Retinal pigment epithelial cell (primary cell): ENCODE data around the gene MGAT5.

Experiments used
- DNase-seq: peaks from one replicate; pipeline ENCODE4 v3.0.0-alpha.2; 2010; ENCODE audit warnings: low read depth
- H3K4me3 ChIP-seq: 2 replicates; pipeline ENCODE4 v1.5.1; 2011; ENCODE audit warnings: mild to moderate bottlenecking, low read length, control low read depth, moderate library complexity
- TF ChIP-seq, protein P1 (sequence below): conservative IDR thresholded peaks from 2 replicates; pipeline ENCODE4 v1.5.1; 2011; ENCODE audit warnings: low read depth, low read length, control low read depth, inconsistent platforms

The MGAT5 gene

DNA sequence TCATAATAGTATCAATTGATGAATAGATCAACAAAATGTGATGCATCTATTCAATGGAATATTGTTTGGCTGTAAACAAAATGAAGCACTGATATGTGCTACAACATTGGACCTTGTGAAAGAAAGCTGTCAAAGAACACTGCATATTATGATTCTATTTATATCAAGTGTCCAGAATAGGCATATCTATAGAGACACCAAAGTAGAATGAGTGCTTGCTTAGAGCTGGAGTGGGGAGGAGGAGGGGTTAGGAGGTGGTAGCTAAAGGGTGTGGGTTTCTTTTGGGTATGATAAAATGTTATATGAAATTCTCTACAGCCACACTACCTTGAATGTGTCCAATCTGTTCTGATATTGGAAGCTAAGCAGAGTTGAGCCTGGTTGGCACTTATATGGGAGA lies 23.0 kb upstream of the MGAT5 start:
- no peak overlapping the region for H3K4me3 ChIP-seq
- TF ChIP-seq, protein P1, sequence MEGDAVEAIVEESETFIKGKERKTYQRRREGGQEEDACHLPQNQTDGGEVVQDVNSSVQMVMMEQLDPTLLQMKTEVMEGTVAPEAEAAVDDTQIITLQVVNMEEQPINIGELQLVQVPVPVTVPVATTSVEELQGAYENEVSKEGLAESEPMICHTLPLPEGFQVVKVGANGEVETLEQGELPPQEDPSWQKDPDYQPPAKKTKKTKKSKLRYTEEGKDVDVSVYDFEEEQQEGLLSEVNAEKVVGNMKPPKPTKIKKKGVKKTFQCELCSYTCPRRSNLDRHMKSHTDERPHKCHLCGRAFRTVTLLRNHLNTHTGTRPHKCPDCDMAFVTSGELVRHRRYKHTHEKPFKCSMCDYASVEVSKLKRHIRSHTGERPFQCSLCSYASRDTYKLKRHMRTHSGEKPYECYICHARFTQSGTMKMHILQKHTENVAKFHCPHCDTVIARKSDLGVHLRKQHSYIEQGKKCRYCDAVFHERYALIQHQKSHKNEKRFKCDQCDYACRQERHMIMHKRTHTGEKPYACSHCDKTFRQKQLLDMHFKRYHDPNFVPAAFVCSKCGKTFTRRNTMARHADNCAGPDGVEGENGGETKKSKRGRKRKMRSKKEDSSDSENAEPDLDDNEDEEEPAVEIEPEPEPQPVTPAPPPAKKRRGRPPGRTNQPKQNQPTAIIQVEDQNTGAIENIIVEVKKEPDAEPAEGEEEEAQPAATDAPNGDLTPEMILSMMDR: no peak
- DNase-seq: no peak

DNA sequence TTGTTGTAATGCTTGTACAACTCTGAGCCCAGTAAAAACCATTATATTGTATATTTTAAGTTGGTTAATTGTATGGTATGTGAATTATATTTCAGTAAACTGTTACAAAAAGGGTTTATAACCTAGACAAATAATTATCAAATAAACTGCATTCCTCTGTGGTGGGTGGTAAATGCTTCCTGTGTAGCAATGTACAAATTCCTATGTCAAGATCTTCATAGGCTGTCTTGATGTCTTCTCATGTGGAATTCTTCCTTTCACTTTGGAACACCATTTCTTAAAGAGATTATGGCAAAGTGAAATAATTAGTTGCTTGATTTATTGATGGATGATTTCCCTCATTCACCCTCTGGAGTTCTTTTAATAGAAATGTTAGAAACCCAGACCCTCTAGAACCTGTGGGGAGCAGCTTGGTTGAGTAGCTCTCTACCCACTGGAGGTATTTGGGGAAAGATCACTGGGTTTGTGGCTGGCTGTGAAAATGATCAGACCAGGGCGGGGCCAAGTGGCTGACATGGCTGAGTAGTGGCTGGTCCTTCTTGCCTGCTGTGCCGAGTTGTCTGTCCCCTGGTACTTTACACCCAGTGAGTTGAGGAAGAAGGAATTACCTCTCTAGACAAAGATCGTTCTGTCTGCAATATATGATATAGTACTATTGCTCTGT lies 22.4 kb upstream of the MGAT5 start:
- H3K4me3 ChIP-seq: no peak overlapping the region
- no peak for DNase-seq
- TF ChIP-seq, protein P1: no peak

DNA sequence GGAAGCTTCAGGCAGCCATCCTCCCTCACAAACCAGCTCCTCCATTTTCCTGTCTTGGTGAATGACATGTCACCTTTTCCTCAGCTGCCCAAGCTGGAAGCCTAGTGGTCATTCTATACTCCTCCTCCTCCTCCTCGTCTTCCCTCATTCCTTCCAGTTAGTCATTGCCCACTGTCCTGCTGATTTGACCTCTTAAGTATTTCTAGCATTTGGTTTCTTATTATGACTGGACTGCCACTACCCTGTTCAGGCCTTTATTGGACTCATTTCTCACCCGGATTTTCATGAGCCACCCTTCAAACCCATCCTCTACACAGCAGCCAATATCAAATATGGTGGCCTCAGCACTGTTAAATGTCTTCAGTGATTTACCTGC lies 21.9 kb upstream of the MGAT5 start:
- TF ChIP-seq, protein P1: no peak
- H3K4me3 ChIP-seq: no peak overlapping the region
- no peak for DNase-seq

DNA sequence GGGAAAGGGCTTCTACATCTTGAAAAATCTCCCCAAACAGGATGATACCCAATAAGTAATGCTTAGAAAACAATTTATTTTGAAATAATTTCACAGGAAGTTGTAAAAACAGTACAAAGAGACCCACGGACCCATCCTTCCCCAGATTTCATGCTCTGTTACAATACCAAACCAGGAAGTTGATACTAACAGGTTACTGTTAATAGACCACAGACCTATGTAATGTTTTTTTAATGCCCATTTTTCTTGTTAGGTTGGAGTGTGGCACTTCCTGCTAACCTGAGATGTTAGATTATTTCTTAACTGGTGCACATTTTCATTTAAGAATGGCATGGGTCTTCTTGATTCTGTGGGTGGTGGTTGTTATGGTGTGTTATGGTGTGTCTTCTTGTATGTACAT lies 21.4 kb upstream of the MGAT5 start:
- TF ChIP-seq, protein P1: no peak
- no peak for DNase-seq
- H3K4me3 ChIP-seq: no peak overlapping the region

DNA sequence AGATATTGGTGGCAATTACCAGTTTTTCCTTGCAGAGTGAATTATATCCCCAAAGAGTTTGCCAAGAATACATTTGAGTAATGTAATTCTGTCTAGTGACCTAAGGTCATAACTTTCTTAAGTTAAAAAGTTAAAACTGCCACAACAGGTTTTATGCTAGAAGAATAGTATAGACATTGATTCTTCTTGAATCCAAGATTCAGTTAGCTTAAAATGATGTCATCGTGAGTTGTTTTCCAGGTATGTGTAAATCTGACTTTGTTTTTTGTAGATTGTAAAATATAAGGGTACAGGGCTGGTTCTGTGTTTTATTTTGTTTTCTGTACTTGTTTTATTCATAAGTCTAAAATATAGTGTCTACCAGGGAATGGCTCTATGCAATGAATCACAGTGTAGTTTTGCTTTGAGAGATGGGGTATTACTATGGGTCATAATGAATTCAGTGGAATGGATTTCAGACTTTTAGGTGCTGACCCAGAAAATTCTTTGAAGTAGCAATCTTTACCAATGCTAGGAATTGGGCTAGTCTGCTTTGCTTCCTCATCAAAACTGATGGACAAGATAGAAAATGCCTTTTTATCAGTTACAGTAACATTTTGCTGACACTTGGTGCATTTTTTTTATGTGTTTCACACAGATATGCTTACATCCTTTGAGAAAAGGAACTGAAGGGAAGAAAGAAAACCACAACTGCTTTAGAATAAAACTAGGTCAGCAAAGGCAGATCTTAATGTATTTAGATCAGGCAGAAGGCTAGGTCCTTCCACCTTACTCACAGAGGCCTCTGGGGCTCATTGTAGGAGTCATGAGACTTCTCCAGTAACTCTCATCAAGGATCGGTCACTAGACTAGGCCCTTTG lies 20.8 kb upstream of the MGAT5 start:
- H3K4me3 ChIP-seq: no peak overlapping the region
- DNase-seq: no peak
- TF ChIP-seq, protein P1: no peak

DNA sequence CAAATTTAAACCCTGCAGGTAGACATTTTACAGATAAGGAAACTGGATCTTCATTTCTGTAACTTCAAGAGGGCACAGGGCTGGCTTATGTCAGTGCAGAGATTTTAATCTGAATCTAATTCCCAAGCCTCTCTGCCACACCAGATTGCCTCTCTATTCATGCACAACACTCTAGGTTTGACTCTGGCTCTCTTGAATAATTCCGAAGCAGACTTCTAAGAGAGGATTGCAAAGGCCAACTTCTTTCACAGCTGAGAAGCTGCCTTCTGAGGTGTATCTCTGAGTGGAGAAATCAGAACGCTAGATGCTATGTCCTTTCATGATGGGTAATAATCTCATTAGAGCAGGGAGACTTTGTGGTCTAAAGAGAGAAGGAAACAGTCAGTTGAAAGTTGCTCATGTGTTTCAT lies 20.1 kb upstream of the MGAT5 start:
- TF ChIP-seq, protein P1: no peak
- no peak for DNase-seq
- H3K4me3 ChIP-seq: no peak overlapping the region

DNA sequence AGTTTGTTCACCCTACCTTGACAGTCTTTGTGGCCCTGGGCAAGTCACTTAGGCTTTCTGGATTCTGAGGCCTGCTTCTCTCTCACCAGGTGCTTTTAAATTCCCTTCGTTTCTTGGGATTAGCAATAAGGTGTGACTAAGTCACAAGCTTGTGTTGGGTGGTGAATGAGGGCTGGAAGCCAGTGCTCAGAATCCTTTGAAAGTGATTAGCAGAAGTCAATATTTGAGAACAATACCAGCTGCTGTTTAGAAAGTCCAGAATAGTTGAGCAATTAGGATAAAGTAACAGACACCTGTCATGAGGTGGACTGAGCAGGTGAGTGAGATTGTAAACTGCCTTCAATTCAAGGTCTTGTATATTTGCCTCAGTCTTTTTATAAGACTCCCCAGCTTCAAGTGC lies 19.3 kb upstream of the MGAT5 start:
- no peak for DNase-seq
- TF ChIP-seq, protein P1: no peak
- no peak overlapping the region for H3K4me3 ChIP-seq
